Mucosa of rectum (tissue), 2 donors: ENCODE data around the gene ANKLE1.

Source experiments
- H3K27ac ChIP-seq, 2 donors: one replicate each; pipeline ENCODE4 v1.7.0; 2013; ENCODE audit warnings: inconsistent platforms in 2 of 2, low read depth in 2 of 2, low read length in 2 of 2
- H3K27me3 ChIP-seq, 2 donors: one replicate each; pipeline ENCODE4 v1.7.0; 2013; ENCODE audit warnings: low read length in 2 of 2; ENCODE audit not compliant: control insufficient read depth in 2 of 2, insufficient read depth in 2 of 2
- H3K36me3 ChIP-seq, 2 donors: one replicate each; pipeline ENCODE4 v1.7.0; 2013; ENCODE audit warnings: low read length in 2 of 2; ENCODE audit not compliant: control insufficient read depth in 2 of 2, insufficient read depth in 2 of 2
- H3K4me1 ChIP-seq, 2 donors: one replicate each; pipeline ENCODE4 v1.7.0; 2013; ENCODE audit warnings: low read length in 2 of 2, mild to moderate bottlenecking in 1 of 2; ENCODE audit not compliant: control insufficient read depth in 2 of 2, insufficient read depth in 2 of 2
- H3K4me3 ChIP-seq, 2 donors: one replicate each; pipeline ENCODE4 v1.7.0; 2013; ENCODE audit warnings: low read length in 2 of 2
- H3K9ac ChIP-seq, 2 donors: one replicate each; pipeline ENCODE4 v1.7.0; 2013; ENCODE audit warnings: low read length in 2 of 2, low read depth in 1 of 2, mild to moderate bottlenecking in 1 of 2
- H3K9me3 ChIP-seq, 2 donors: one replicate each; pipeline ENCODE4 v1.7.0; 2013; ENCODE audit warnings: low read length in 2 of 2; ENCODE audit not compliant: control insufficient read depth in 2 of 2
- donor health status: healthy.
- donor health status: Normal muscosa, but diverticular disease.

The ANKLE1 gene

DNA sequence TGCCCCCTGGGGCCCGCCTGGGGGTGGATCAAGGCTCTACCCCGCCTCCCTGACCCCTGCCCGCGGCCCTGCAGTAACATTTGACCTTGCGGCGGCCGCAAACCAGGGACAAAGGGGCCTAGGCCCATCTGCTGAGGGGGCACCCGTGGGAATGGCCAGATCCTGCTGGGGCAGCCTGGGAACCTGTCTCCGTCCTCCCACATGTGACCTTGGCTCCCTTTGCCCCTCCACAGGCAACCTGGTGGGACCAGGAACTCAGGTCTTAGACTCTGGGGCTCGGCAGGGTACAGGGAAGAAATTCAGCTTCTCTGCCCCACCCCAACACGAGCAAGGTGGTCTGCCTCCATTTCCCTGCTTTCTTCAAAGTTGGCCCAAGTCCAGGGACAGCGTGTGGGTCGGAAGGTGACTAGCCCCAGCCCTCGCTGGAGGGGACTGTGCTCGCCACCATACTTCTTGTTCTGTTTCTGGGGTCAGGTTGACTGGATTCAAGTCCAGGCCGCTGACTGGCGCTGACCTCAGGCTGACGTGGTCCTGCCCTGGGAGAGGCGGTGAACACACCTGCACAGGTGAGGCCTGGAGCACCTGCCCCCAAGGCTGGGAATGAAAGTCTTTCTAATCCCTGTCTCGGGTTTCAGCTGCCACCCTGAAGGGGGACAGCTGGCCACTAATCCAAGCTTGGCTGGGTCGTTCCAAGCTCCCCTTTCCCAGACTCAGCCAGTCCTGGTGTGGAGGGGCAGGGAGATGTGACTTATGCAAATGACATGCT, 33.5 kb upstream of the ANKLE1 start:
- Histone ChIP-seq H3K4me1 (peaks cover 29 to 30% of the 10 kb centered on the region in 2 donors), H3K27me3 (no peaks in the 10 kb centered on the region), H3K4me3 (no peak overlapping the region), H3K36me3 (no peaks in the 10 kb centered on the region), H3K27ac (peak overlapping the region; percentile 82 to 95), H3K9me3 (no peaks in the 10 kb centered on the region), H3K9ac (peak overlapping the region; percentile 37 to 63)

DNA sequence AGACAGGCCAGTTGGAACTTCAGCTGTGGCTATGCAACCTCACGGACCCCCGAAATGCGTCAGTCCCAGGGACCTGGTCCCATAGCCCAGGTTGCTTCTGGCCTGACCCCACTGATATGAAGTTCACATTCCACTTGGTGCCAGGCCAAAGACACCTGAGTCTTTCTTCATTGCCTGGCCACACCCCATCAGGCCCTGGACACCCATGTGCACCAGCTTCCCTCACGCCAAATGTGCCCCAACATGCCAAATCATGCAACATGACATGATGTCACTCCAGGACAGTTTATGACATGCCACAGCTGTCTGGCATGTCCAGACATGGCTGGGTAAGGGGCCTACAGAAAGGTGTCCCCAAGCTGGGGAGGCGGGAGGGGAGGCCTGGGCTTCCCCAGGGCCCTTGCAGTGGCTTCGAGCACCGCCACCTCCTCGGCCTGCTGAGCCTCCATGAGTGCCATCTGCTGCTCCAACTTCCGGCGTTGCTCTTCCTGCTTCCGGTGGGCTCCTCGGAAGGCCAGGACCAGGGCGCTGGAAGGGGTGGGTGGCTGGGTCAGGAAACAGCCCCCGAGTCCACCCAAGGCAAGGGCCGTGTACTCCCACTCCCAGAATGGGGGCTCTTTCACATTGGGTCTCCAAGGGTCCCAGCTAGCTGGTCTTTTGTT, 31.7 kb upstream of the ANKLE1 start:
- Histone ChIP-seq H3K27ac (no peak overlapping the region), H3K4me3 (no peak overlapping the region), H3K36me3 (no peaks in the 10 kb centered on the region), H3K4me1 (peaks cover 26 to 30% of the 10 kb centered on the region in 2 donors), H3K27me3 (no peaks in the 10 kb centered on the region), H3K9me3 (no peaks in the 10 kb centered on the region), H3K9ac (no peak overlapping the region)

GRCh38 chr19:17254636-17255035, 27.1 kb upstream of the ANKLE1 start:
- Histone ChIP-seq H3K36me3 (no peaks in the 10 kb centered on the region), H3K27ac (no peak overlapping the region), H3K4me3 (no peak overlapping the region), H3K9ac (no peak overlapping the region), H3K9me3 (no peaks in the 10 kb centered on the region), H3K4me1 (no peaks in the 10 kb centered on the region), H3K27me3 (no peaks in the 10 kb centered on the region)

GRCh38 chr19:17255150-17255621, 26.5 kb upstream of the ANKLE1 start:
- Histone ChIP-seq H3K27me3 (no peaks in the 10 kb centered on the region), H3K27ac (no peak overlapping the region), H3K9me3 (no peaks in the 10 kb centered on the region), H3K9ac (no peak overlapping the region), H3K4me1 (no peaks in the 10 kb centered on the region), H3K36me3 (no peaks in the 10 kb centered on the region), H3K4me3 (no peak overlapping the region)

GRCh38 chr19:17256130-17256529, 25.6 kb upstream of the ANKLE1 start:
- Histone ChIP-seq H3K27me3 (no peaks in the 10 kb centered on the region), H3K27ac (no peak overlapping the region), H3K9ac (no peak overlapping the region), H3K36me3 (no peaks in the 10 kb centered on the region), H3K4me1 (peaks cover 0 to 2% of the 10 kb centered on the region in 2 donors), H3K4me3 (no peak overlapping the region), H3K9me3 (no peaks in the 10 kb centered on the region)

GRCh38 chr19:17259118-17259780, 22.5 kb upstream of the ANKLE1 start:
- H3K9ac ChIP-seq = no peak overlapping the region
- H3K36me3 ChIP-seq = no peaks in the 10 kb centered on the region
- no peak overlapping the region for H3K27ac ChIP-seq
- no peaks in the 10 kb centered on the region for H3K27me3 ChIP-seq
- H3K4me1 ChIP-seq = peaks cover 0 to 2% of the 10 kb centered on the region in 2 donors
- H3K9me3 ChIP-seq = no peaks in the 10 kb centered on the region
- H3K4me3 ChIP-seq = no peak overlapping the region

DNA sequence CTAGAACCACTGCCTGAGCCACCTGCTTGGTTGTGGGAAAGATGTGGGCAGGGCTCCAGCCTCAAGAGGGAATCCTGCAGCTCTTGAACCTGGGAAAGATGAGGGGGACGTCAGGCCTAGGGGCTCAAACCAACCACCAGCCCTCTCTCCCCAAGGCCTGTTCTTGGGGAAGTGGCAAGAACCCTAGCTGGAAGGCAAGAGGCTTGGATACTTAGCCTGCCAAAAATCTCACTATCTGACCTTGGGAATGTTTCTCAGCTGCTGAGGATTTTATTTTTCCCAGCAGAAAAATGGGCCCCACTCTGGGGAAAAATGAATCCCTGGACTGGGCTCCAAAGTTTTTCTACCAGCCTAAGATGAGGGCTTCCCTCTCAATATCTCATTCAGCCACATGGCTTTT, 21.8 kb upstream of the ANKLE1 start:
- Histone ChIP-seq H3K4me3 (no peak overlapping the region), H3K27me3 (no peaks in the 10 kb centered on the region), H3K9ac (no peak overlapping the region), H3K36me3 (no peaks in the 10 kb centered on the region), H3K27ac (no peak overlapping the region), H3K4me1 (peaks cover 0 to 2% of the 10 kb centered on the region in 2 donors), H3K9me3 (no peaks in the 10 kb centered on the region)

- H3K27ac ChIP-seq = no peak overlapping the region
These were observed 20.8 kb upstream of the ANKLE1 start for GRCh38 chr19:17260842-17261325.

DNA sequence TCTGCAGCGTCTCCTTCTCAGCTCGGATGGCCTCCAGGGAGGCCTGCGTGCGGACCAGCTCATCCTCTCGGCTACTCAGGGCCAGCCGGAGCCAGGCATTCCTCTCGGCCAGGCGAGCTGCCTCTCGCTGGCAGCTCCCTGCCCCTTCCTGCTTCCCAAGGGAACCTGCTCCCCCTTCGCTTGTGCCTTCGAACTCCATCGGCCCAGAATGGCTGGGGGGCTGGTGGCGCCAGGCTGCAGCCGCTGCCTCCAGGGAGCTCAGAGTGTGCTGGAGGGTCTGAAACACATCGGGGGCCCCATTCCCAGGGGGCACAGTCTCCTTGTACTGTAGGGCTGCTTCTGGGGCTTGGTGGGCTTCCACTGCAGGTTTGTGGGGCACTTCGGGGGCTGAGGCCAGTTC, 19.1 kb upstream of the ANKLE1 start:
- H3K4me3 ChIP-seq = no peak overlapping the region

More at GRCh38 chr19:17260842-17261325, 20.8 kb upstream of the ANKLE1 start:
- peaks cover 0 to 2% of the 10 kb centered on the region in 2 donors for H3K4me1 ChIP-seq
- H3K4me3 ChIP-seq = no peak overlapping the region
- H3K9me3 ChIP-seq = no peaks in the 10 kb centered on the region
- H3K27me3 ChIP-seq = no peaks in the 10 kb centered on the region
- H3K9ac ChIP-seq = no peak overlapping the region
- H3K36me3 ChIP-seq = no peaks in the 10 kb centered on the region

More for the DNA sequence above, 19.1 kb upstream of the ANKLE1 start:
- Histone ChIP-seq H3K4me1 (peaks cover 0 to 2% of the 10 kb centered on the region in 2 donors), H3K9me3 (no peaks in the 10 kb centered on the region), H3K36me3 (no peaks in the 10 kb centered on the region), H3K9ac (no peak overlapping the region), H3K27ac (no peak overlapping the region), H3K27me3 (no peaks in the 10 kb centered on the region)
